ENCODE measurements around the gene CYLD. TPM values are rescaled to one million over a fixed set of nuclear protein-coding genes. Genes with fewer than 3 reads are reported as not detected.

CYLD gene
- total and polyA plus RNA-seq, 2 donors (not counting 1 experiment from before 2014, with no cell fraction given), result 30.0 to 160 TPM

- WGBS (ENCODE audit: insufficient coverage), result no CpG with 5 or more reads among the region's 2 CpGs
- H3K27ac Mint-ChIP-seq, result no peak overlapping the region
- Histone ChIP-seq H3K4me3 (ENCODE audit: control extremely low read depth in 1 of 5, extremely low read depth in 1 of 5, insufficient read depth in 1 of 5, low read depth in 2 of 5, low read length in 4 of 5) (no peak overlapping the region), H3K79me2 (ENCODE audit: control insufficient read depth, insufficient read depth, low read length) (no peaks in the 10 kb centered on the region), H2AFZ (ENCODE audit: insufficient read depth, low read depth, low read length, poor library complexity, severe bottlenecking) (no peak overlapping the region), H3K27ac (ENCODE audit: low read length in 2 of 2) (no peak overlapping the region), H3K9ac (ENCODE audit: low read length) (no peak overlapping the region), H3K27me3 (replicated peaks in 1 of 4; ENCODE audit: control extremely low read depth in 1 of 4, control insufficient read depth in 3 of 4, insufficient read depth in 4 of 4, low read length in 3 of 4) (peaks cover 0 to 32% (median 13%) of the 10 kb centered on the region in 4 experiments), H3K4me1 (ENCODE audit: control insufficient read depth in 2 of 2, insufficient read depth in 2 of 2, low read length in 2 of 2) (peaks cover 11 to 12% of the 10 kb centered on the region in 2 donors), H4K20me1 (ENCODE audit: control insufficient read depth, insufficient read depth, low read length, poor library complexity, severe bottlenecking) (no peaks in the 10 kb centered on the region), H3K9me3 (ENCODE audit: control extremely low read depth in 1 of 3, control insufficient read depth in 2 of 3, insufficient read depth in 1 of 3, low read length in 2 of 3) (peaks cover 0 to 8% (median 0%) of the 10 kb centered on the region in 3 donors), H3K4me2 (replicated peaks; ENCODE audit: low read depth, low read length, poor library complexity, severe bottlenecking) (no peak overlapping the region), H3K36me3 (replicated peaks in 1 of 2; ENCODE audit: control extremely low read depth in 1 of 2, control insufficient read depth in 1 of 2, extremely low read depth in 1 of 2, insufficient read depth in 2 of 2, low read length in 1 of 2) (no peaks in the 10 kb centered on the region)
- H3K27me3 Mint-ChIP-seq, result peaks cover 51% of the 10 kb centered on the region
- DNase-seq (no peak), ATAC-seq (ENCODE audit: low read depth) (no peak)
- no peak for TF ChIP-seq CTCF (IDR thresholded peaks at IDR 0.05)
- no peak for TF ChIP-seq EZH2 (IDR thresholded peaks at IDR 0.05; ENCODE audit: borderline replicate concordance, insufficient read depth, low read depth, low read length, poor library complexity, severe bottlenecking)
- POLR2A ChIA-PET, result no interaction called here
- CTCF ChIA-PET, result no interaction called here
- no peak overlapping the region for H3K4me3 Mint-ChIP-seq
- H3K9me3 Mint-ChIP-seq (ENCODE audit: insufficient read depth), result no peaks in the 10 kb centered on the region
- intact Hi-C loops (cut with micrococcal nuclease), result no loop called here
- H3K4me1 Mint-ChIP-seq, result peaks cover 14% of the 10 kb centered on the region
Measured at GRCh38 chr16:50838165-50838564, 96.3 kb downstream of the CYLD start.

GRCh38 chr16:50838885-50839284 is 97.0 kb downstream of the CYLD start:
- 94% methylated on average over 2 of the region's 2 CpGs for WGBS (ENCODE audit: insufficient coverage)
- peaks cover 53% of the 10 kb centered on the region for H3K27me3 Mint-ChIP-seq
- no peak overlapping the region for H3K27ac ChIP-seq (ENCODE audit: low read length in 2 of 2)
- TF ChIP-seq CTCF (IDR thresholded peaks at IDR 0.05) (no peak), EZH2 (IDR thresholded peaks at IDR 0.05; ENCODE audit: borderline replicate concordance, insufficient read depth, low read depth, low read length, poor library complexity, severe bottlenecking) (no peak)
- no peaks in the 10 kb centered on the region for H4K20me1 ChIP-seq (ENCODE audit: control insufficient read depth, insufficient read depth, low read length, poor library complexity, severe bottlenecking)
- H3K4me2 ChIP-seq (replicated peaks; ENCODE audit: low read depth, low read length, poor library complexity, severe bottlenecking), result no peak overlapping the region
- peaks cover 14% of the 10 kb centered on the region for H3K4me1 Mint-ChIP-seq
- ChIA-PET POLR2A (no interaction called here), CTCF (no interaction called here)
- peaks cover 11 to 12% of the 10 kb centered on the region in 2 donors for H3K4me1 ChIP-seq (ENCODE audit: control insufficient read depth in 2 of 2, insufficient read depth in 2 of 2, low read length in 2 of 2)
- H3K4me3 Mint-ChIP-seq, result no peak overlapping the region
- ATAC-seq (ENCODE audit: low read depth) (no peak), DNase-seq (no peak)
- no peak overlapping the region for H2AFZ ChIP-seq (ENCODE audit: insufficient read depth, low read depth, low read length, poor library complexity, severe bottlenecking)
- no peaks in the 10 kb centered on the region for H3K79me2 ChIP-seq (ENCODE audit: control insufficient read depth, insufficient read depth, low read length)
- H3K27me3 ChIP-seq (replicated peaks in 1 of 4; ENCODE audit: control extremely low read depth in 1 of 4, control insufficient read depth in 3 of 4, insufficient read depth in 4 of 4, low read length in 3 of 4), result peaks cover 0 to 32% (median 13%) of the 10 kb centered on the region in 4 experiments
- no peak overlapping the region for H3K27ac Mint-ChIP-seq
- no peak overlapping the region for H3K4me3 ChIP-seq (ENCODE audit: control extremely low read depth in 1 of 5, extremely low read depth in 1 of 5, insufficient read depth in 1 of 5, low read depth in 2 of 5, low read length in 4 of 5)
- peaks cover 0 to 8% (median 0%) of the 10 kb centered on the region in 3 donors for H3K9me3 ChIP-seq (ENCODE audit: control extremely low read depth in 1 of 3, control insufficient read depth in 2 of 3, insufficient read depth in 1 of 3, low read length in 2 of 3)
- H3K36me3 ChIP-seq (replicated peaks in 1 of 2; ENCODE audit: control extremely low read depth in 1 of 2, control insufficient read depth in 1 of 2, extremely low read depth in 1 of 2, insufficient read depth in 2 of 2, low read length in 1 of 2), result no peaks in the 10 kb centered on the region
- intact Hi-C loops (cut with micrococcal nuclease), result no loop called here
- H3K9me3 Mint-ChIP-seq (ENCODE audit: insufficient read depth), result no peaks in the 10 kb centered on the region
- H3K9ac ChIP-seq (ENCODE audit: low read length), result no peak overlapping the region
